Measurements from ENCODE around the gene FANCE. TPM values are rescaled to one million over a fixed set of nuclear protein-coding genes. Genes with fewer than 3 reads are reported as not detected.

Gene FANCE
- total RNA-seq, 1 donor from 2014 or later: 7.5 TPM

DNA sequence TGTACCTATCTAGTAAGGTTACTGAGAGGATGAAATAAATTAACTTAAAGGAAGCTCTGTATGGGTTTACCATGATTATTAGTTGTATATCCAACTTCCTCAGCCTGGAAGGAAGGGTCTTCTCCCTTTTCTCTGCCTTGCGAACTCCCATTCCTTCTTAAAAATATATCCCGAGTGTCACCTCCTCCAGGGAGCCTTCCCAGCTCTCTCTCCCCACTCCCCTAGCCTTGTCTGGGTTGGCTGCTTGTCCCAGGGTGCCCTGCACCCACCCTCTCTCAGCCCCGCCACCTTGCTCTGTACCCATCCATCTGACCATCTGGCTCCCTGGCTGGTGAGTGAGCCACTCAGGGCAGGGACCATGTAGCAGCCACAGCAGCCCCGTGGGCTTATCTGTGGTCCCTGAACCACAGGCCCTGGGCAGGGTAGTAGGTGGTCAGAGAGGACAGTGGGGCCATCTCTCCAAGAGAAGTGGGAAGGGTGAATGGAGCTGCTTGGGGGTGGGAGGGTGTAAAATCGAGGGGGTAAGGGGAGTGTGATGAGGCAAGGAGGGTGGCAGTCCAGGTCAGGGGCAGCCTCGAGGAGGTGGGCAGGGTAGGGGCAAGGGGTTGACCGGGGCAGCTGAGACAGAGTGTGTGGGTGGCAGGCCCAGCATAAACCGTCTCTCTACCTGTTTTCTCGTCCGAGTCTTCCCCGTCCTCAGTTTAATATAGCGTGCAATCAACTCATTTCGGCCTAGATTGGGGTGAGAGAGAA, 31.9 kb downstream of the FANCE start:
- no peak for DNase-seq (ENCODE audit: low read depth)
- H3K4me3 ChIP-seq (ENCODE audit: low read depth, low read length): no peak overlapping the region
- TF ChIP-seq, protein P1, sequence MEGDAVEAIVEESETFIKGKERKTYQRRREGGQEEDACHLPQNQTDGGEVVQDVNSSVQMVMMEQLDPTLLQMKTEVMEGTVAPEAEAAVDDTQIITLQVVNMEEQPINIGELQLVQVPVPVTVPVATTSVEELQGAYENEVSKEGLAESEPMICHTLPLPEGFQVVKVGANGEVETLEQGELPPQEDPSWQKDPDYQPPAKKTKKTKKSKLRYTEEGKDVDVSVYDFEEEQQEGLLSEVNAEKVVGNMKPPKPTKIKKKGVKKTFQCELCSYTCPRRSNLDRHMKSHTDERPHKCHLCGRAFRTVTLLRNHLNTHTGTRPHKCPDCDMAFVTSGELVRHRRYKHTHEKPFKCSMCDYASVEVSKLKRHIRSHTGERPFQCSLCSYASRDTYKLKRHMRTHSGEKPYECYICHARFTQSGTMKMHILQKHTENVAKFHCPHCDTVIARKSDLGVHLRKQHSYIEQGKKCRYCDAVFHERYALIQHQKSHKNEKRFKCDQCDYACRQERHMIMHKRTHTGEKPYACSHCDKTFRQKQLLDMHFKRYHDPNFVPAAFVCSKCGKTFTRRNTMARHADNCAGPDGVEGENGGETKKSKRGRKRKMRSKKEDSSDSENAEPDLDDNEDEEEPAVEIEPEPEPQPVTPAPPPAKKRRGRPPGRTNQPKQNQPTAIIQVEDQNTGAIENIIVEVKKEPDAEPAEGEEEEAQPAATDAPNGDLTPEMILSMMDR (conservative IDR thresholded peaks at IDR 0.05; ENCODE audit: low read depth, low read length): no peak

- no peak overlapping the region for H3K4me3 ChIP-seq (ENCODE audit: low read depth, low read length)
- DNase-seq (ENCODE audit: low read depth): no peak
- TF ChIP-seq, protein P1 (conservative IDR thresholded peaks at IDR 0.05; ENCODE audit: low read depth, low read length): no peak
Measured at GRCh38 chr6:35484921-35485392, 32.8 kb downstream of the FANCE start.

DNA sequence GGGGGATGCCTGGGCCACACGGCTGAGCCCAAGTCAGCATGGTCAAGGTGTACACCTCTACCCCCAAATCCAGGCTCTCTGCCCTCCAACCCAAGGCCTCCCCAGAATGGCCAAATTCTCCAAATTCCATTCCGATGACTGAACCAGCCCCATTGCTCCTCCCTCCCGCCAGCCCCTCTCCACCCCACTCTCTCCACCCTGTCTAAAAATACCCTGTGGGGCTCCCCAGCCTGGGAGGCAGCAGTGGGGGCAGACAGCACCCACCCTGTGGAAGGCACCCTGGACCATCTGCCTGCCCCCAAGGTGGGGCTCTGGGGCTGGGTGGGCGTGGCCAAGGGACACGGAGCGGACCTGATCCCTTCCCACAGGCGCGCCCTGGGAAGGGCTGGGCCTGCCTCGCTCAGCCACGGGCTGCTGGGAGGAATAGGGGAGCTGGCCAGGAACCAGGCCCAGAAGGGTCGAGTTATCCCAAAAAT, 33.3 kb downstream of the FANCE start:
- DNase-seq (ENCODE audit: low read depth): no peak
- H3K4me3 ChIP-seq (ENCODE audit: low read depth, low read length): no peak overlapping the region
- TF ChIP-seq, protein P1 (conservative IDR thresholded peaks at IDR 0.05; ENCODE audit: low read depth, low read length): no peak

- H3K4me3 ChIP-seq (ENCODE audit: low read depth, low read length): no peak overlapping the region
- TF ChIP-seq, protein P1 (conservative IDR thresholded peaks at IDR 0.05; ENCODE audit: low read depth, low read length): no peak
- no peak for DNase-seq (ENCODE audit: low read depth)
Measured at GRCh38 chr6:35486005-35486925, 34.1 kb downstream of the FANCE start.

GRCh38 chr6:35487658-35488516, 35.7 kb downstream of the FANCE start:
- no peak overlapping the region for H3K4me3 ChIP-seq (ENCODE audit: low read depth, low read length)
- TF ChIP-seq, protein P1 (conservative IDR thresholded peaks at IDR 0.05; ENCODE audit: low read depth, low read length): no peak
- no peak for DNase-seq (ENCODE audit: low read depth)

GRCh38 chr6:35488517-35488862, 36.4 kb downstream of the FANCE start:
- TF ChIP-seq, protein P1 (conservative IDR thresholded peaks at IDR 0.05; ENCODE audit: low read depth, low read length): no peak
- no peak overlapping the region for H3K4me3 ChIP-seq (ENCODE audit: low read depth, low read length)
- no peak for DNase-seq (ENCODE audit: low read depth)
